ENCODE results near the gene ERCC2.
"Not testable (repeated sequence)": the region's sequence is repeated elsewhere in the genome, so short reads cannot be mapped to it uniquely, and the experiment has no call there.

The ERCC2 gene

DNA sequence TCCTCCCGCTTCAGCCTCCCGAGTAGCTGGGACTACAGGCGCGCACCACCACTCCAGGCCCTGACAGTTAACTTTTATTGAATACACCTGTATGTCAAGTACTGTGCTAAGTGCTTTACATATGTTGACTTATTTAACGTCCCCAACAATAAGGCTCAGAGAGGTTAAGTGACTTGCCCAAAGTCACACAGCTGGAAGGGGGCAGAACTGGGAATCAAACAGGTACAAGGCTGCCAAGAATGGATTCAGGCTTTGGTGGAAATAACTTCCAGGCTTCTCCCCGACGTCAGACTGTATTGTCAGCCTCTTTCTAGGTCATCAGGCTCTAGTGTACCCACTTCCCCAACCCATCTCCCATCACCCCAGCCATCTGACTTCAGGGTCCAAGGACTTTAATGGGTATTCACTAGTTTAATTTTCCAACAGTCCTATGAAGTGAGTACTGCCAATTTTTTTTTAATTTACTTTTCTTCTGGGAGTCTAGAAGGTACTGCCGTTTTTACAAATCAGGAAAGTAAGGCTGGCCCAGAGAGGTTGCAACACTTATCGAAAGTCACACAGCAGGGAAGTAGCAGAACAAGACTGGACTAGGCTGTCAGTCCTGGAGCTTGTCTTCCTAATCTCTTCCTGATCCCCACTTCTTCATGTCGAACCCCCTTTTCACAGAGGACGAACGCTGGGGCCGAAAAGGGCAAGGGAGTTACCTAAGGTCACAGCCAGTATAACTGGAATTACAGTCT lies 42.8 kb downstream of the ERCC2 start:
- DNase-seq: no peak

DNA sequence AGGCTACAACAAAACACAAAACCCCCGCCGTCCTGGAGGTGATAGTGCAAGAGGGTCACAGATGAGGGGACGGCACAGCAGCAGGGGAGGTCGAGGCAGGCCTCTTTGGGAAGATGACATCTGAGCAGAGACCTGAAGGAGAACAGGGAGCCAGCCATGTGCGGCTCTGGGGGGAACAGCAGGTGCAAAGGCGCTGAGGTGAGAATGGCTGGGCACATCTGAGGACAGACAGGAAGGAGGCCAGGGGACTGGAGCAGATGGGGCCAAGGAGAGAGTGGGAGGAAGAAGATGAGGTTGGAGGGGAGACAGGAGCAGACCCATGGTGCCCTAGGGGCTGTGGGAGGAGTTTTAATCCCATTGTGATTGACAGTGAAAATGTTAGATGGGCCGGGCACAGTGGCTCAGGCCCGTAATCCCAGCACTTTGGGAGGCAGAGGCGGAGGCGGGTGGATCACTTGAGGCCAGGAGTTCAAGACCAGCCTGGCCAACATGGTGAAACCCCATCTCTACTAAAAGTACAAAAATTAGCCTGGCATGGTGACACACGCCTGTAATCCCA lies 45.9 kb downstream of the ERCC2 start:
- no peak for DNase-seq

DNA sequence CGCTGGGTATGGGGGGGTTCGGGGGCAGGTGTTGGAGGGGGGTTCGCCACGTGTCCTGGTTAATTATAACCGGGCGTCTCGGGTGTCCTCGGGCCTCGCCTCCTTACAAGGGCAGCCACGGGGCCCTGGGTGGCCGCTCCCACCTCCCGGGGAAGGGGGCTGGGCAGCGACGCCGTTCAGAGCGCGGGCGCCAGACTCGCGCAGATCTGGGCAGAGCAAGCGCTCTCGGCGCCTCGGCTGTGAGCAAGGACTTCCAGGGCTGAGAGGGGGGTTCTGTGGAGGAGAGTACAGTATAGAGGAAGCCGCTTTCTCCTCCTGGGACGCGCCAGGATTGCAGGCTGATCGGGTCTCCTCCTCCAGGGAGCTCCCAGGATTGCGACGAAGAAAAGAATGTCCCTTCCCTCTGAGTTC lies 46.7 kb downstream of the ERCC2 start:
- no peak for DNase-seq

GRCh38 chr19:45322744-45323281 lies 47.6 kb downstream of the ERCC2 start, which contains the start of gene CKM:
CKM (minus strand) TSS chr19:45322875; CDS start chr19:45319713, 3,162 bp downstream.
- no peak for DNase-seq

- no peak for DNase-seq
Measured at GRCh38 chr19:45322311-45322710, 48.1 kb downstream of the ERCC2 start.

- no peak for DNase-seq
Measured at GRCh38 chr19:45321848-45322247, 48.5 kb downstream of the ERCC2 start.

DNA sequence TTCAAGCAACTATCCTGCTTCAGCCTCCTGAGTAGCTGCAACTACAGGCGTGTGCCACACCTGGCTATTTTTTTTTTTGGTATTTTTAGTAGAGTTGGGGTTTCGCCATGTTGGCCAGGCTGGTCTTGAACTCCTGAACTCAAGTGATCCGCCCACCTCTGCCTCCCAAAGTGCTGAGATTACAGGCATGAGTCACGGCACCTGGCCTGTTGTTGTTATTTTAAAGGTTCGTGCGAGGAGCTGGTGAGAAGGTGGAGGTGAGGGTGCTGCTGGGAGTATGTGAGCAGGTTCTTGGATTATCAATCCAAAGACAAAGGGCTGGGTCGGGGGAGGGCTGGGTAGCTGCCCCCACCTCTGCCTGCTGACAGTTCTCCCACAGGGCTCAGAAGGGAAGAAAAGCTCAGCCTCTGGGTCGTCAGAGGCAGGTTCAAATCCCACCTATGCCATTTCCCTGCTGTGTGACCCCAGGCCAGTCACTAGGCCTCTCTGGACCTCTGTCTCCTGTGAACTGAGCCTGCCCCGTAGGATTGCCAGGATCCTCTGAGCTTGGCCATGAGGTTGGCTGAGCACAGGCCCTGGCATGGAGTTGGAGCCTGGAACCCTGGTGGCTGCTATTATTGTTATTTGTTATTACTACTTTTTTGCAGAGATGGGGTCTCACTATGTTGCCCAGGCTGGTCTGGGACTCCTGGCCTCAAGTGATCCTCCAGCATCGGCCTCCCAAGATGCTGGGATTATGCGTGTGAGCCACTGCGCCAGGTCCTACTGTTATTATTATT lies 49.2 kb downstream of the ERCC2 start:
- no peak for DNase-seq

GRCh38 chr19:45315304-45315703 lies 55.1 kb downstream of the ERCC2 start:
- no peak for DNase-seq

DNA sequence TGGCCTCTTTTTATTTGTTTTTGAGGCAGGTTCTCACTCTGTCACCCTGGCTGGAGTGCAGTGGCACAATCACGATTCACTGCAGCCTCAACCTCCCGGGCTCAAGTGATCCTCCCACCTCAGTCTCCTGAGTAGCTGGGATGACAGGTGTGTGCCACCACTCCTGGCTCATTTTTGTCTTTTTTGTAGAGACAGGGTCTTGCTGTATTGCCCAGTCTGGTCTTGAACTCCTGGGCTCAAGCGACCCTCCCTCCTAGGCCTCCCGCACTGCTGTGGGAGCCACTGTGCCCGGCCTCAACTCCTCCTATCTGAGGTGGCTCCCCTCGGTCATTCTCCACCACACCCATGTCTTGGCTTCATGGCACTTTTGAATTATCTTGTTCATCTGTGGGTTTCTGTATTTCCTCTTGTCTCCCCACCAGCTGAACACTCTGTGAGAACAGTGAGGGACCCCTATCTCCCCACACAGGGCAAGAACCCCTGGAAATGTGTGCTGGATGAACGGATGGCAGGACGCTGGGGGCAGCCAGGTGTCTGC lies 55.6 kb downstream of the ERCC2 start:
- no peak for DNase-seq

DNA sequence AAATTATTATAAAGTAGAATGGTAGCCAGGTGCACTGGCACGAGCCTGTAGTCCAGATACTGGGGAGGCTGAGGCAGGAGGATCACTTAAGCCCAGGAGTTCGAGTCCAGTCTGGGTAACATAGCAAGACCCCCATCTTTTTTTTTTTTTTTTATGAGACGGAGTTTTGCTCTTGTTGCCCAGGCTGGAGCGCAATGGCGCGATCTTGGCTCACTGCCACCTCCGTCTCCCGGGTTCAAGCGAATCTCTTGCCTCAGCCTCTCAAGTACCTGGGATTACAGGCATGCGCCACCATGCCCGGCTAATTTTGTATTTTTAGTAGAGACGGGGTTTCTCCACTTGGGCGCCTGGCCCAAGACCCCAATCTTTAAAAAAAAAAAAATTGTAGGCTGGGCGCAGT lies 58.1 kb downstream of the ERCC2 start:
- not testable (repeated sequence) for DNase-seq

DNA sequence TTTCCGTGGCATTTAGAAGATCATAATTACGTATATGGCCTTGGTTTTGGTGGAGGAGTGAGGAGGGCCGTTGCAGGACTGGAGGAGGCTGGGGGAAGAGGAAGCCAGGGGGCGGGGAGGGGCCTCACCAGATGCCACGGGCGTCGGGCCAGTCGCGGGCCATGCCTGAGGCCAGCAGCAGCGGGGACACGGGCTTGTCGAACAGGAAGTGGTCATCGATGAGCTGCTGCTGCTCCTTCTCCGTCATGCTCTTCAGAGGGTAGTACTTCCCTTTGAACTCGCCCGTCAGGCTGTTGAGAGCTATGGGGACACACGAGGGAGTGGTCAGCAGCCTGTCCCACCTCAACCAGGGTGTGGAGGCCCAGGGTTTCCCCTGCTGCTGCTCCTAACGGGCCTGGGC lies 58.8 kb downstream of the ERCC2 start:
- DNase-seq: no peak

DNA sequence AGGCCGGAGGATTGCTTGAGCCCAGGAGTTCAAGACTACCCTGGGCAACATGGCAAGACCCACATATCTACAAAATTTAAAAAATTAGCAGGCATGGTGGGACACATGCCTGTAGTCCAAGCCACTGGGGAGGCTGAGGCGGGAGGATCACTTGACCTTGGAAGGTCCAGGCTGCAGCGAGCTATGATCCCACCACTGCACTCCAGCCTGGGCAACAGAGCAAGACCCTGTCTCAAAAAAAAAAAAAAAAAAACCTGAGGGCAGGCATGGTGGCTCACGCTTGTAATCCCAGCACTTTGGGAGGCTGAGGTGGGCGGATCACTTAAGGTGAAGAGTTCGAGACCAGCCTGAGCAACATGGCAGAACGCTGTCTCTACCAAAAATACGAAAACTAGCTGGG lies 61.1 kb downstream of the ERCC2 start:
- not testable (repeated sequence) for DNase-seq

DNA sequence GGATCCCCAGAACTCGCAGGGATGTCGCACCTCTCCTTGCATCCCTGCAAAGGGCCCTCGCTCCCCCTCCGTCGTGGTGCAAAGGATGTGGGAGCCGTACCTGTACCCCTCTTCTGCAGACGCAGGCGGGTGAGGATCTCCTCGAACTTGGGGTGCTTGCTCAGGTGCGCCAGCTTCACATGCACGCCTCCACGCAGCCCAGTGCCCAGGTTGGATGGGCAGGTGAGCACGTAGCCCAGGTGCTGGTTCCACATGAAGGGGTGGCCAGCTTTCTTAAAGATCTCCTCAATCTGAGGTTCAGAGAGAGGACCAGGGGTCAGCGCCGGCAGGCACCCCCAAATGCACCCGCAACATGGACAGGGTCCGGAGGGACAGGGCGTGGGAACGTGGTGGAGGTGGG lies 63.0 kb downstream of the ERCC2 start:
- DNase-seq: no peak

- DNase-seq: no peak
Measured at GRCh38 chr19:45306518-45307027, 63.8 kb downstream of the ERCC2 start.

GRCh38 chr19:45306040-45306439 lies 64.3 kb downstream of the ERCC2 start:
- no peak for DNase-seq

- no peak for DNase-seq
Measured at GRCh38 chr19:45305421-45305820, 65.0 kb downstream of the ERCC2 start.

DNA sequence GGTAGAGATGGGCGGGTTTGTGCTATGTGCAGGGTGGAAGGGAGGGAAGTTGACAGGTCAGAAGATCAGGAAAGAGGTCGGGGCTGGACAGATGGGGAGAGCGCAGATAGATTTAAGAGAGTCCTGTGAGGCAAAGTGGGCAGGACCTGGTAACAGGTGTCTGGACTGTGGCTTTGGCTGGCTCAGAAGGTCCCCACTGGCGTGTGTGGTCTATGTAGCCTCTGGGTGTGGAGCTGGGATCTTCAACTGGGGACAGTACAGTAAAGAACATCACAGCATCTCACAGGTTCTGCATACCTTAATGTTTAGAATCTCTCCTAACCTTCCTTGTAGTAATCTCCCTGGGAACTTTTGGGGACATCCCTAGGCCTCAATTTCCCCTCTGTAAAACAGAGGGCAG lies 65.4 kb downstream of the ERCC2 start:
- DNase-seq: no peak

- DNase-seq: no peak
Measured at GRCh38 chr19:45304141-45304926, 66.0 kb downstream of the ERCC2 start.

DNA sequence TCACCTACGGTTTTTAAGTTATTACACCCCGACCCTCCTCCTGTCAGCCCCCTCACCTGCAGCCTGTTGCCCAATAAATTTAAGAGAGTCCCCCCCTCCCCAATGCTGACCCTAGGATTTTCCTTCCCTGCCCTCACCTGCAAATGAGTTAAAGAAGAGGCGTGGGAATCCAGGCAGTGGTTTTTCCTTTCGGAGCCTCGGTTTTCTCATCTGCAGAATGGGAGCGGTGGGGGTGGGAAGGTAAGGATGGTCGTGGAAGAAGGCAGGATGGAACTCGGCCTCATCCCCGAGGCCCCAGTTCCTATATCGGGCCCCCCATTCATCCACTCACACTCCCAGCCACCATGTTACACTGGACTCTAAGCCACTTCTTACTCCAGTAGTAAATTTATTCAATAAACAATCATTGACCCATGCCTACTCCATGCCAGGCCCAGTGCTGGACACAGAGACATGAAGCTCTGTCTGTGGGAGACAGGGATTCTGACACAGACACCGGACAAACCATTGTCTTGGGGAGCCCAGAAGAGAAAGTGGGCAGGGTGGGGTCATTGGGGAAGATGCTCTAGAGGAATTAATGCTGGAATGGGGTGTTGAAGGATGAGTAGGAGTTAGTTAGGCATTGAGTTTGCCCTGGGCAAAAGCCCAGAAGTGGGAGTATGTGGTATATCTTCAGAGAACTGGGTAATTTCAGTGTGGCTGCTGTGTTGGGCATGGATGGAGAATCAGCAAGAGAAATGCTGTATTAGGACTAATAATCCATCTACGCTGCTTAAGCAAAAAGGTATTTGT lies 66.9 kb downstream of the ERCC2 start:
- DNase-seq: no peak

GRCh38 chr19:45302416-45302815 lies 68.0 kb downstream of the ERCC2 start:
- DNase-seq: no peak
